Fibroblast of villous mesenchyme (primary cell): ENCODE measurements around the gene AMFR. TPM values are rescaled to one million over a fixed set of nuclear protein-coding genes. Genes with fewer than 3 reads are reported as not detected.
A peak's percentile ranks its signal among the peaks of the same experiment; 100 is the strongest.

Source experiments
- DNase-seq: peaks from one replicate; pipeline ENCODE4 v3.0.0-alpha.2; 2010; ENCODE audit warnings: low read depth
- H3K4me3 ChIP-seq: 2 replicates; pipeline ENCODE4 v1.5.1; 2011; ENCODE audit warnings: low read depth, mild to moderate bottlenecking, low read length
- total RNA-seq: library from RNA; depleted of rRNA; stranded (reverse); fragments of >200 nt; gene quantifications from 2 replicates; pipeline ENCODE4 v1.2.3, GENCODE V29; 2012
- TF ChIP-seq, protein P1 (sequence below): IDR thresholded peaks from 2 replicates; pipeline ENCODE4 v1.5.1; 2012; ENCODE audit warnings: low read depth, mild to moderate bottlenecking, low read length; ENCODE audit not compliant: insufficient read depth

Gene AMFR
- total RNA-seq, 1 donor = 302 TPM

- peak; percentile 12 for DNase-seq
- TF ChIP-seq, protein P1, sequence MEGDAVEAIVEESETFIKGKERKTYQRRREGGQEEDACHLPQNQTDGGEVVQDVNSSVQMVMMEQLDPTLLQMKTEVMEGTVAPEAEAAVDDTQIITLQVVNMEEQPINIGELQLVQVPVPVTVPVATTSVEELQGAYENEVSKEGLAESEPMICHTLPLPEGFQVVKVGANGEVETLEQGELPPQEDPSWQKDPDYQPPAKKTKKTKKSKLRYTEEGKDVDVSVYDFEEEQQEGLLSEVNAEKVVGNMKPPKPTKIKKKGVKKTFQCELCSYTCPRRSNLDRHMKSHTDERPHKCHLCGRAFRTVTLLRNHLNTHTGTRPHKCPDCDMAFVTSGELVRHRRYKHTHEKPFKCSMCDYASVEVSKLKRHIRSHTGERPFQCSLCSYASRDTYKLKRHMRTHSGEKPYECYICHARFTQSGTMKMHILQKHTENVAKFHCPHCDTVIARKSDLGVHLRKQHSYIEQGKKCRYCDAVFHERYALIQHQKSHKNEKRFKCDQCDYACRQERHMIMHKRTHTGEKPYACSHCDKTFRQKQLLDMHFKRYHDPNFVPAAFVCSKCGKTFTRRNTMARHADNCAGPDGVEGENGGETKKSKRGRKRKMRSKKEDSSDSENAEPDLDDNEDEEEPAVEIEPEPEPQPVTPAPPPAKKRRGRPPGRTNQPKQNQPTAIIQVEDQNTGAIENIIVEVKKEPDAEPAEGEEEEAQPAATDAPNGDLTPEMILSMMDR = no peak
Observed at GRCh38 chr16:56424791-56425438, 430 bp downstream of the AMFR start.

GRCh38 chr16:56424404-56424764 is 961 bp downstream of the AMFR start:
- TF ChIP-seq, protein P1 = no peak
- peak; percentile 22 for DNase-seq
- peak overlapping the region; percentile 80 for H3K4me3 ChIP-seq

More at GRCh38 chr16:56424791-56425438, 430 bp downstream of the AMFR start:
- peak overlapping the region; percentile 80 for H3K4me3 ChIP-seq

GRCh38 chr16:56423584-56424403 is 1.6 kb downstream of the AMFR start:
- DNase-seq = peak; percentile 34
- TF ChIP-seq, protein P1 = no peak
- H3K4me3 ChIP-seq = peak overlapping the region; percentile 80

DNA sequence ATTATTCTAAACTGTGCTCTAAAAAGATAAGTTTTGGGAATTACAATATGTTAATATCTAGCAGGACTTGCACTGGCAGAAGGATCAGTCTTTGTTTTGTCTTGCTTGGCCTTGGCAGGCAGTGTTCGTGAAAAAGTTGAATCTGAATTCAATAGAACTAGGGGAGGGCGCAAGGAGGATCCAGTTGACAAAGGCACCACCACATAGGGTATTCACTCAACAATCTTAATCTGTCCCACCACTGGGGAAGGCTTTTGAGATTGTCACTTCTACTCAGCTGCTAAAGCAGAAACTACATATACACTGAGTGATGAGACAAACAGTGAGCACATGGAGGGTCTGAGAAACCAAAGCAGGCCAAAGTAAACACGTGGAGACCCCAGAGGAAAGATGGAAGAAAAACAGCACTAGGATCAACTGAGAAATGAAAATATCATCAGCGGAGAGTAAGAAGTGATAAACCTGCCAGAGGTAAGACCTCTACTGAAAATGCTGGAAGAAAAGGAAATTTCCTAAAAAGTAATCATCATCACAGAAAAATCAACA is 2.4 kb downstream of the AMFR start:
- TF ChIP-seq, protein P1 = no peak
- no peak for DNase-seq
- no peak overlapping the region for H3K4me3 ChIP-seq

DNA sequence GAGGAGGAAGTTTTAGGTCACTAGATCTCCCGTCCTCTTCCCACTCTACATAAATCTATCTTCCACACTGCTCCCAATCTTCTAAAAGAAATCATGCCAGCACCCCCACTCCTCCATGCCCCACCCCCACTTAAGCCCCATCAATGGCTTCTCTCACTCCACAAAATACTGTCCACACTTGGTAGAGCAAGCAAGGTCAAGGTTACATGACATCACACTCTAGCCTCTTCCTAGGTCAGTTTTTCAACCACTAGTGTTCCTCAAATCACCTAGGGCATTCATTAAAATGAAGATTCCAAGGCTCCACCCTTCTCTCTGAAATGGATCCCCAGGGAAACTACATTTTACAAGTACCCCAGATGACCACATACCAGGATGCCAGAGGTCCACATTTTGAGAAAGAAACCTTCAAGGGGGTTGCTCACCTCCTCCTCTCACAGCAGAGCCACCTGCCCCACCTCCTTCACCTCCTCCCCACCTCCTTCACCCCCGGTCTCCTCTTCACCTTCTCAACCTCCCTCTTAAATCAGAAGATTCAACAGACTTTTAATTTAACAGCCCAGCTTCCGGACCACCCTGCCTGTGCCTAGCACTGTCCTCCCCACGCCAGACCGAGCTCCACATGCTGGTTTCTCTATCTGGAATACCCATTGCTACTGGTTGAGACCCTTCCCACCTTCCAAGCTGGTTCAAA is 3.2 kb downstream of the AMFR start:
- TF ChIP-seq, protein P1 = no peak
- DNase-seq = no peak
- H3K4me3 ChIP-seq = no peak overlapping the region

DNA sequence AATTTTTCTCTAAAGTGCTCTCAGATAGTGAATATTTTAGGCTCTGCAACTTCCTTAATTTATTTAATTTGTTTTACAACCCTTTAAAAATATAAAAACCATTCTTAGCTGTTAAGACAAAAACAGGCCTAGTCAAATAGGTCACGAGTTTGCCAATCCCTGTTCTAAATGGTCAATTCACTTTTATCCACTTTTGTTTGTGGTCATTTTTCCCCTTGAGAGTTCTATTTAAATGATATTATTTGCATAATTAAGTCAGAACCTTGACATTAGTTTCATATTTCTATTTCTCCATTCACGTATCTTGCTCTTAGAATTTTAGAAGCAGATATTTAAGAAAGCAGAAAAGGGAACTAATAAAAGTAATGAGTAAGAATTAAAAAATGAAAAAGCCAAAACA is 4.0 kb downstream of the AMFR start:
- TF ChIP-seq, protein P1 = no peak
- DNase-seq = no peak

More for the DNA sequence above, 4.0 kb downstream of the AMFR start:
- no peak overlapping the region for H3K4me3 ChIP-seq
